CD4-positive, alpha-beta T cell treated with Interleukin-15 for 1 hour (primary cell): ENCODE measurements around the gene BLOC1S5.

Experiments
- DNase-seq: peaks from one replicate; pipeline ENCODE4 v3.0.0-alpha.2; 2020

The BLOC1S5 gene

GRCh38 chr6:8063761-8064637 lies at the start of gene BLOC1S5:
Gene BLOC1S5, minus strand, starts transcription at chr6:8064389. Its CDS starts 13 bp downstream, at chr6:8064376.
- DNase-seq: peak; percentile 97

DNA sequence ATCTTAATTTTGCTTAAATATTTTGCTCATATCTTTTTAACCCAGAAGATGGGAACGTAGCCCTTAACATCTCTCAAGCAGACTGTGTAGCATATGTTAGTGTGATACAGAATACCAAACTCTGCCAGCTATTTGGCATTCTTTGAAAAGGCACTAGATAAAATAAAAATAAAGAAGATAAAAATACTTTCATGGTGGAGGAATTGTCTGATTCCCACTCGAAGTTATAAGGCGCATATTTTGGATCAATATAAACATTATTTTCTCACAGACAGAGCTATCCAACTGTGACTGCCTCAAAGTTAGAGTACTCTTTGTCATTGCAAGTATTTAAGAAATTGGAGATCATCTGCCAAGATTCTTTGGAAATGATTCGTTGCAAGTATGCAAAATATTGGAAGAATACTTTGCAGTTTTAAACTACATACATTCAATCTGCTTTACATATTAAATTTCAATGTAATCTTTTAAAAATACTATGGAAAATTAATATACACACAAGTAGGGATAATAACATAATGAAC lies 49.0 kb upstream of the BLOC1S5 start:
- no peak for DNase-seq

DNA sequence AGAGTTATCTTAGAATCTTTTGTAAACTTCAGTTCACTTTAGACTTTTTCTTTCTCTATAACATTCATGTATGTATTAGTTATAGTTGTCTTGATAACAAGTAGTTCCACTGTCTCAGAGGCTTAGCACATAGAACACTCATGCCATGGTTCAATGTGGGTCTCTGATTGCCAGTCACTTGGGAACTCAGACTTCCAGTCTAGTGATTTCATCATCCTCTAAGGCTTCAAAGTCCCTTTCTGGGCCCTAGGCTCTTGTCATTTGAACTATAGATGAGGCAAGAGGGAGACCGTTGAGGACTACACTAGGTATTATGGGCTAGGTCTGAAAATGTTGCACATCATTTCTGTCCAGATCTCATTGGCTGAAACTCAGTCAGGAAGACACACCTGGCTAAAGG lies 46.5 kb upstream of the BLOC1S5 start:
- DNase-seq: no peak

DNA sequence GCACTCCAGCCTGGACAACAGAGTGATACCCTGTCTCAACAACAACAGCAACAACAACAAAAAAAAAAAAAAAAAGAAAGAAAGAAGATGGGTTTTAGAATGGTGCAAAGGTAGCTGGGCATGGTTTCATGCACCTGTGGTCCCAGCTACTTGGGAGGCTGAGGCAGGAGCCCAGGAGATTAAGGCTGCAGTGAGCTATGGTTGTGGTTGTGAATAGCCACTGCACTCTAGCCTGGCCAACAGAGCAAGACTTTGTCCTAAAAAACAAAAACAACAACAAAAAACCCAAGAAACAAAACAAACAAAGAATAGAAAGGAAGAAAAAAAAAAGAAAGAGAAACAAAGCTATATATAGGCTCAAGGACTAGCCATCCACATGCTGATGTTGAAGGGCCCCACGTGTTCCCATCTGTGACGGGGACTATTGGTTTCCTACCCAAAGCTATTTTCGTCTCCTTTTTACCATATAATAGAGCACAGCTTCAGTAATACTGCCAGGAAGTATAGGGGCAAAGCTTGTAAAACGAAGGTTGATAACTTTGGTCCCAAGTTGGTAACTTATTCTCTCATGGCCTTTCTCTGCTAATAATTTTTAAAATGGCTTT lies 46.0 kb upstream of the BLOC1S5 start:
- no peak for DNase-seq

DNA sequence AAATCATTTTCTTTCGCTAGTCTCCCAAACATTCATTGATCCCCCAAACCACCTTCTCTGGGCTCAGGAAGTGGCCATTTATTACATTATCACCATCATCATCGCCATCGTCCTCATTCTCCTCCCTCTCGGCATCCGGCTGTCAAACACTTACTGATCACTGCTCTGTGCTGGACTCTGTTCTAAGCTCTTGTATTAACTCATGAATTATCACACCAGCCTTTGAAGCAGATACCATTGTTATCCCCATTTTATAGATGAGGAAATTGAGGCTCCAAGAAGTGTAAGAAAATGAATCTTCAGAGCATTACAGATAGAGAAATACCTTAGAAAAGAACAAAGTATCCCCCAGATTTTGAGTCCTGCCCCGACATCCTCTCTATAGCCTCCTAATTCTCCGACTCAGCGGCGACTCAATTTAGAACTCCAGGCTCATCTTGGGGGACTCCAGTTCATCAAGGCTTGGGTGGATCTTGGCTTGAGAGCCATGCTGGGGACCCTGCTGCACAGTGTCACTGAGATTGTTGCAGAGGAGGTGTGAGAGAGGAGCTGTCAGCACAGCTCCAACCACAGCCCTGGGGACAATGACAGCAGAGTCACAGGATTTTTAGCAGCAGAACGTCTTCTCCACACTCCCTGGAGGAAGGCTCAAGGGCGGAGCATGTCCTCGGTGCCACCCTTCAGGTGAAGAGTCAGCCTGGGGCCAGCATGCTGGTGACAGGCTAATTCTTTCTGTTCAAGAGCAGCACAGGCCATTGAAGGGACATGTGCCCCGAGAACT lies 44.8 kb upstream of the BLOC1S5 start:
- DNase-seq: no peak

DNA sequence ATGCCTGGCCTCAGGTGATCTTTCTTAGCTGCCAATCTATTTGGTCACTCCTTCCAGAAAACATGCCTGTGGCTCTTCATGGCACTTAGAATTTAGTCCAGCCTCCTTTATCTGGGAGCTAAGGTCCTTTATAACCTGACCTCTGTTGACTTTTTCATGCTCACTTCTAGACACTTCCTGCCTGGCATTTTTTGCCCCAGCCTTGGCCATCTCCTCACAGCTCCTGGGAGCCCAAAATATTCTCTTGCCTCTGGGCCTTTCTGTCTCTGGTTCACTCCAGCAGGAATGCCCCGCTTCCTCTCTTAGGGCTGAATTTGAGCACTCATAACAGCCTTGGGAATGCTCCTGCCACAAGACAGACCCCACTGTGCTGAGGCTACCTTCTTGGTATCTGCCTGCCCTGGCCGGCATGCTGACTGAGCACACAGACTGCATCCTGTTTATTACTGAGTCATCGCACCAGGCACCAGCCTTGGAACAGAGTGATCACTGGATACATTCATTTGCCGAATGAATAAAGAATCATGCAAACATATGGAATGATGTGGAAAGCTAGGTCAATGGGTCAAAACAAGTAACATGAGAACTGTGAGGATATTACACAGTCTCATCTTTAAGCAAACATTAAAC lies 44.0 kb upstream of the BLOC1S5 start:
- DNase-seq: no peak

GRCh38 chr6:8105791-8106190 lies 41.6 kb upstream of the BLOC1S5 start:
- no peak for DNase-seq

DNA sequence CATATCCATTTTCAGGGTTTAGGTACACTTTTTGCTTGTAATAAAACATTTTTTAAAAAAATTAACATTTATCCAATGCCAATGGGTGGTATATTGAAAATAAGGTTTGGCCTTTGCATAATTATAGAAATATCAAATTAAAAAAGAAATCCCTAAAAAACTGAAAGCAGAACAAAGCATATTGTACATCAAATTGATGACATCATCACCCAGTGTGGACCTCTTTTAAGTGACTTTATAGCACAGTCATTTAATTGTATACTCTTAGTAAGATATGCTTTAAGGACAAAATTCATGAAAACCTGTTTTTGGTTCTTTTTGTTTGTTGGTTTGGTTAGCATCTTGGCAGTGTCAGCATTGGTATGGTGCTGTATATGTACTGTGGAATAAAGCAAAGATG lies 39.5 kb upstream of the BLOC1S5 start:
- no peak for DNase-seq

- DNase-seq: peak; percentile 96
Measured at GRCh38 chr6:8102122-8102958, 38.2 kb upstream of the BLOC1S5 start, which contains the start of gene EEF1E1. Gene EEF1E1, minus strand, starts transcription at chr6:8102548. Its CDS starts 27 bp downstream, at chr6:8102521.

DNA sequence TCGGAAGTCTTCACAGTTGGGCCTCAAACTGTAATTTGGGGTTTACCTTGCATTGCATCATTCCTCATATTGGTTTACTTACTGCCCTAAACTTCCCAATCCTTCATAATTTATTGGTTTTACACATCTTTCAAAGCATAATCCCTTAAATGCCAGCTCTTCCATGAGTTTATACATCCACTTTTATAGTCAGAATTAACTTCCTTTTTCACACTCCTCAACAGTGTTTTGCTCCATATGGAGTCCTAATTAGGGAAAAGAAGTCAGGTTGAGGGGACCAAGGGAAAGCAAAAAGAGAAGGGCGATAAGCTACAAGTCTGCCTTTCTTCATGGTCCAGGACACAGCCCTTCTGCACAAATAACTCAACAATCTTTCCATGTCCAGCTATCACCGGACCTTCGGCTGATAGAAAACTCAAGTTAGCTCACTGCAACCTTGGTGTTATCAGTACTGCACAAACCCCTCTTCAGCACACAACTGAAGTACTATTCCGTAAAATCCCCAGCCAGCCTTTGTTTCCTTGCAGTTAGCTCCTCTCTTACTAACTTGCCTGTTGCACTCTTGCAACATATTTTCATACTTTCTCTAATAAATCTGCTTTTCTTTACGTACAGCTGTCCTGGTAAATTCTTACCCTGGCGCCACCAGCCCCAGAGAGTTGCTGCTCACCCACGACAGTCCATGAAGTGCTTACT lies 36.1 kb upstream of the BLOC1S5 start:
- no peak for DNase-seq

DNA sequence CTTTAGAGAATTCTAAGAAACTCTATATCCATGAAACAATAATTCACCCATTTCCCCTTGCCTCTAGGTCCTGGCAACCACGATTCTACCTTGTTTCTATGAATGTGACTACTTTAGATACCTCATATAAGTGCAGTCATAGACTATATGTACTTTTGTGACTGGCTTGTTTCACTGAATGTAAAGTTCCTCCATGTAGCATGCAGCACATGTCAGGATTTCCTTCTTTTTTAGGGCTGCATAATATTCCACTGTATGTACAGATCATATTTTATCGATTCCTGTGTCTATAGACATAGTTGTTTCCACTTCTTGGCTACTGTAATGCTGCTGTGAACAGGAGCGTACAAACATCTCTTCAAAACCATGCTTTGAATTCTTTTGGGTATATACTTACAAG lies 26.5 kb upstream of the BLOC1S5 start:
- no peak for DNase-seq

DNA sequence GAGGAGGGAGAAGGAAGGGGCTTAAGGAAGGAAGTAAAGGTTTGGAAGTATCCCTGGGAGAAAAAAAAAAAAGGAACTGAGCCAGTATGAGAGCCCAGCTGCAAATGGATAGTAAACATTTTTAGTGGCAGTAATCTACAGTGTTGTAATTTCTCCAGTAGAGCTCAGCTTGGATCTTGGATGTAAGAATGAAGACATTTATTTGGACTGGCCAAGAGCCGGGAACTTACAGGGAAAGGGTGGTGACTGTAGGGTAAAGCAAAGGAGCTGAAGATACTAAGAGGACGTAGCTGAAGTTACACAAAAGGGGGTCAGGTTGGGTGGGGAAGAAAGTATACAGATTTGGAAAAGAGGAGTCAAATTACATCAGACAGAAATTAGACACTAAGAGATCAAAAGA lies 24.7 kb upstream of the BLOC1S5 start:
- no peak for DNase-seq

DNA sequence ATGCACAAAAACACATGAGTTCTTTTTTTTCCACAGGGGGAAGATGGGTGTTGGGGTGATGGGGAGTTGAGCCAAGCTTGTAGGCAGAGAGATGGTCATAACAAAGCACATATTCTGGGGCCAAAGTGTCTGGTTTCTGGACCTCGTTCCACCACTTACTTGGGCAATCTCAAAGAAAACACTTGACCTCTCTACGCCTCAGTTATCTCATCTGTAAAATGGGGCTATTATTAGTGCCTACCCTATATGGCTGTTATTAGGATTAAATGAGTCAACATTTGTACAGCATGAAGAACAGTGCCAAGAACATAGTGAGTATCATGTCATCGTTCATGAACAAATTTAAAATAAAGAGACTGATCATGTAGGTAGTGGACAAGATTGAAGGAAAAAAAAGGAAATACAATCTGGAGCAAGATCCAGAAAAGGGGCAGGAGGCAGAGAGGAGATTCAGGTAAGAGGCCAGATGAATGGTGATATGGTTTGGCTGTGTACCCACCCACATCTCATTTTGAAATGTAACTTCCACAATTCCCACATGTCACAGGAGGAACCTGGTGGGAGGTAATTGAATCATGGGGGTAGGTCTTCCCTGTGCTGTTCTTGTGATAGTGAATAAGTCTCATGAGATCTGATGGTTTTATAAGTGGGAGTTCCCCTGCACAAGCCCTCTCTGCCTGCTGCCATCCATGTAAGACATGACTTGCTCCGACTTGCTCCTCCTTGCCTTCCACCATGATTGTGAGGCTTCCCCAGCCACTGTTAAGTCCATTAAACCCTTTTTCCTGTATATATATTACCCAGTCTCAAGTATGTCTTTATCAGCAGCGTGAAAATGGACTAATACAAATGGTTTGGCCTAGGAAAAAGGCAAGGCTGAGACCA lies 23.9 kb upstream of the BLOC1S5 start:
- DNase-seq: no peak

GRCh38 chr6:8086755-8087306 lies 22.6 kb upstream of the BLOC1S5 start:
- no peak for DNase-seq

DNA sequence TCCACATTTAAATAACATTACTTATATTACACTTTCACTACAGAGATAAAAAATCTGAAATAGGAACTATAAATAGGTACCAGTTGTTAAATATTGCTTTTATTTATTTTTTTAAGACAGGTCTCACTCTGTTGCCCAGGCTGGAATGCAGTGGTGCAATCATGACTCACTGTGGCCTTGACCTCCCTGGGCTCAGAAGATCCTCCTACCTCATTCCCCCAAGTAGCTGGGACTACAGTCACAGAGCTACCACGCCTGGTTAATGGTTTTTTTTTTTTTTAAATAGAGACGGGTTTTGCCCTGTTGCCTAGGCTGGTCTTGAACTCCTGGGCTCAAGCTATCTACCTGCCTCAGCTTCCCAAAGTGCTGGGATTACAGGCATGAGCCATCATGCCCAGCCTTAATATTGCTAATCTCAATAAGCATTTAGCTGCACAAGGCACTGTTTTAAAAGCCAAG lies 20.9 kb upstream of the BLOC1S5 start:
- DNase-seq: peak; percentile 59

- DNase-seq: no peak
Measured at GRCh38 chr6:8084586-8084985, 20.4 kb upstream of the BLOC1S5 start.

DNA sequence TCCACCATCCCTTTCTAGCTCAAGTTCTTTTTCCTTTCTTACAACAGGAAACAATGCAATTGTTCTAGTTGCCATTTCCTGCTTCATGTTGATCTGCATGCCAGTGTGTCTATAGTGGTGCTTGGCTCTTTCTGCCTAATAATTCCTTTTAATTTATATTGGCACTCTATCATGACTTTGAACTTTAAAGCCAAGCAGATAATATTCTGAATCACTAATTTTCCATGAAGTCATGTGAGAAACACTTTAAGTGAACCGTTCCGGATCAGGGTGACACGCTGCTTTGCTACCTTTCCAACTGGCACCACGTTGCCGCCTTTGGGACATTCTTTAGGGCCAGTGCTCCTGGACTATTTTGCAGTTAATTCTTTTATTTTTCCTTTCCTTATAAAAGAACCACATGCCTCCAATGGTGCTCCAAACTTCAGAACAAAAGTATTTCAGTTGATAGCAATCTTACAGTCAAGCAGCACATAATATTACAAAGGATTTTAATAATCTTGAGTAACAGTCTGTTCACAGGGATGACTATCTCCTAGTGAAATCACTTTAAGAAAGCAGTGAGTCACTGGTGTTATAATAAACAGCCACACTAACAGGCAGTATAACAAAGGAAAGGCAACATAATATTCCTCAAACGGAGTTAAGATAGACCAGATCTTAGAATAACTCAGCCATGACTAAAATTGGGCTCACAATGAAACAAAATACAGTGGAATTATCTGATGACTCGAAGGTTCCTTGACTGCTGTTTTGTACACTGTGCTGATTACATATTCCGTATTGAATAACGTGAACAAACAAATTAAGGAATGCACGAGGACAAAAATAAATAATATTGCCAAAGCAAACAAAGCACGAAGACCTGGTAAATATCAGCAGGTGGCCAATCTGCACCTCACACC lies 19.0 kb upstream of the BLOC1S5 start:
- no peak for DNase-seq

- no peak for DNase-seq
Measured at GRCh38 chr6:8082572-8082953, 18.4 kb upstream of the BLOC1S5 start.
